DOHH2 (cell line): ENCODE measurements around the gene SCAMP2.

Source experiments
- CTCF ChIP-seq: fragments of 200-600 bp; sonication (generic); IDR thresholded peaks from one replicate; pipeline ENCODE4 v1.5.1; 2014; ENCODE audit warnings: antibody characterized with exemption, mild to moderate bottlenecking, low read depth, low read length; ENCODE audit not compliant: poor library complexity, severe bottlenecking
- EZH2phosphoT487 ChIP-seq: fragments of 200-600 bp; sonication (generic); IDR thresholded peaks from 2 replicates; pipeline ENCODE4 v1.6.1; 2017; ENCODE audit warnings: borderline replicate concordance, mild to moderate bottlenecking, antibody characterized with exemption, low read length, moderate library complexity, mixed read lengths

GRCh38 chr15:74822233-74822632, 50.9 kb downstream of the SCAMP2 start:
- TF ChIP-seq CTCF (no peak), EZH2phosphoT487 (no peak)
